DND-41 (cell line): ENCODE data around the gene TMSB15B.
"Not testable (repeated sequence)": the region's sequence is repeated elsewhere in the genome, so short reads cannot be mapped to it uniquely, and the experiment has no call there.

Experiments
- ATAC-seq: fragments of 200-7000 bp; cut with Tn5 transposase; 3 replicates; pipeline ENCODE4 v1.9.1; 2021; ENCODE audit warnings: low read depth; ENCODE audit not compliant: insufficient read depth
- DNase-seq: peaks from one replicate; pipeline ENCODE4 v3.0.0-alpha.2; 2020
- H2AFZ ChIP-seq: 2 replicates; pipeline ENCODE4 v1.6.0; 2012; ENCODE audit warnings: low read depth, low read length
- H3K27ac ChIP-seq: 2 replicates; pipeline ENCODE4 v1.5.1; 2012; ENCODE audit warnings: low read length, inconsistent platforms
- H3K27me3 ChIP-seq: fragments of 200-600 bp; sonication (generic); 2 replicates; pipeline ENCODE4 v1.6.0; 2012; ENCODE audit warnings: low read length, mild to moderate bottlenecking, inconsistent platforms; ENCODE audit not compliant: insufficient read depth, poor library complexity
- H3K36me3 ChIP-seq: 2 replicates; pipeline ENCODE4 v1.5.1; 2012; ENCODE audit warnings: low read length, inconsistent platforms; ENCODE audit not compliant: insufficient read depth
- H3K4me1 ChIP-seq: 2 replicates; pipeline ENCODE4 v1.5.1; 2012; ENCODE audit warnings: mild to moderate bottlenecking, low read length; ENCODE audit not compliant: insufficient read depth
- H3K4me2 ChIP-seq: 2 replicates; pipeline ENCODE4 v1.6.0; 2012; ENCODE audit warnings: mild to moderate bottlenecking, moderate library complexity, low read length, inconsistent platforms; ENCODE audit not compliant: insufficient read depth
- H3K4me3 ChIP-seq, 2 experiments: fragments of 200-600 bp in 1 of 2; shearing (Covaris generic) in 1 of 2; 2 replicates each; pipeline ENCODE4 v1.5.1; 2012 to 2016; ENCODE audit warnings: inconsistent platforms in 2 of 2, low read length in 2 of 2, mild to moderate bottlenecking in 2 of 2, low read depth in 1 of 2, moderate library complexity in 1 of 2
- H3K79me2 ChIP-seq: 2 replicates; pipeline ENCODE4 v1.6.0; 2012; ENCODE audit warnings: low read length, inconsistent platforms; ENCODE audit not compliant: insufficient read depth
- H3K9ac ChIP-seq: 2 replicates; pipeline ENCODE4 v1.6.0; 2012; ENCODE audit warnings: low read depth, mild to moderate bottlenecking, inconsistent platforms, low read length, moderate library complexity
- H3K9me3 ChIP-seq: 2 replicates; pipeline ENCODE4 v1.5.1; 2012; ENCODE audit warnings: low read length, moderate library complexity, mild to moderate bottlenecking, inconsistent platforms; ENCODE audit not compliant: insufficient read depth, severe bottlenecking
- H4K20me1 ChIP-seq: 2 replicates; pipeline ENCODE4 v1.6.0; 2012; ENCODE audit warnings: low read length; ENCODE audit not compliant: insufficient read depth
- CTCF ChIP-seq: IDR thresholded peaks from 2 replicates; pipeline ENCODE4 v1.5.1; 2012; ENCODE audit warnings: borderline replicate concordance, low read length, moderate library complexity, mild to moderate bottlenecking; ENCODE audit not compliant: poor library complexity, severe bottlenecking; ENCODE audit errors: extremely low read depth
- EZH2 ChIP-seq: IDR thresholded peaks from 3 replicates; pipeline ENCODE4 v1.6.1; 2012; ENCODE audit warnings: borderline replicate concordance, low read depth, mild to moderate bottlenecking, moderate library complexity, low read length, inconsistent platforms; ENCODE audit not compliant: severe bottlenecking

The TMSB15B gene

GRCh38 chrX:103927633-103928032 is 34.8 kb upstream of the TMSB15B start:
- no peaks in the 10 kb centered on the region for H3K4me1 ChIP-seq
- H3K27me3 ChIP-seq, result no peaks in the 10 kb centered on the region
- H3K27ac ChIP-seq, result no peak overlapping the region
- TF ChIP-seq CTCF (no peak), EZH2 (no peak)
- H4K20me1 ChIP-seq, result peaks cover 18% of the 10 kb centered on the region
- H3K79me2 ChIP-seq, result peaks cover 37% of the 10 kb centered on the region
- H3K4me3 ChIP-seq, result no peak overlapping the region
- peaks cover 7% of the 10 kb centered on the region; the same call in 1 of the 2 replicates for H3K36me3 ChIP-seq
- no peaks in the 10 kb centered on the region for H3K9me3 ChIP-seq
- ATAC-seq (no peak), DNase-seq (no peak)
- no peak overlapping the region for H3K4me2 ChIP-seq
- H3K9ac ChIP-seq, result no peak overlapping the region
- no peak overlapping the region for H2AFZ ChIP-seq

GRCh38 chrX:103932133-103932532 is 30.3 kb upstream of the TMSB15B start:
- no peak overlapping the region for H2AFZ ChIP-seq
- H3K27ac ChIP-seq, result no peak overlapping the region
- H4K20me1 ChIP-seq, result no peaks in the 10 kb centered on the region
- no peaks in the 10 kb centered on the region for H3K9me3 ChIP-seq
- no peaks in the 10 kb centered on the region for H3K27me3 ChIP-seq
- no peak overlapping the region for H3K4me2 ChIP-seq
- no peak for DNase-seq
- no peak for TF ChIP-seq CTCF
- no peak for TF ChIP-seq EZH2
- peaks cover 8% of the 10 kb centered on the region; the same call in 1 of the 2 replicates for H3K79me2 ChIP-seq
- ATAC-seq, result no peak
- H3K4me1 ChIP-seq, result no peaks in the 10 kb centered on the region
- no peak overlapping the region for H3K4me3 ChIP-seq
- no peak overlapping the region for H3K9ac ChIP-seq
- H3K36me3 ChIP-seq, result peaks cover 11% of the 10 kb centered on the region; the same call in 1 of the 2 replicates

DNA sequence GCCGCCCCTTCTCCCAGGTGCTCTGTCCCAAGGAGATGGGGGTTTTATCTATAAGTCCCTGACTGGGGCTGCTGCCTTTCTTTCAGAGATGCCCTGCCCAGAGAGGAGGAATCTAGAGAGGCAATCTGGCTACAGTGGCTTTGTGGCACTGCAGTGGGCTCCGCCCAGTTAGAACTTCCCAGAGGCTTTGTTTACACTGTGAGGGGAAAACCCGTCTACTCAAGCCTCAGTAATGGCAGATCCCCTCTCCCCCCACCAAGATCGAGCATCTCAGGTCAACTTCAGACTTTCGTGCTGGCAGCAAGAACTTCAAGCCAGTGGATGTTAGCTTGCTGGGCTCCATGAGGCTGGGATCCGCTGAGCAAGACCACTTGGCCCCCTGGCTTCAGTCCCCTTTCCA is 22.2 kb upstream of the TMSB15B start:
- not testable (repeated sequence) for H3K36me3 ChIP-seq, H3K4me1 ChIP-seq, DNase-seq, H3K4me3 ChIP-seq, H2AFZ ChIP-seq, H4K20me1 ChIP-seq, ATAC-seq, H3K9me3 ChIP-seq, H3K27ac ChIP-seq, H3K9ac ChIP-seq, H3K27me3 ChIP-seq, H3K4me2 ChIP-seq, H3K79me2 ChIP-seq

DNA sequence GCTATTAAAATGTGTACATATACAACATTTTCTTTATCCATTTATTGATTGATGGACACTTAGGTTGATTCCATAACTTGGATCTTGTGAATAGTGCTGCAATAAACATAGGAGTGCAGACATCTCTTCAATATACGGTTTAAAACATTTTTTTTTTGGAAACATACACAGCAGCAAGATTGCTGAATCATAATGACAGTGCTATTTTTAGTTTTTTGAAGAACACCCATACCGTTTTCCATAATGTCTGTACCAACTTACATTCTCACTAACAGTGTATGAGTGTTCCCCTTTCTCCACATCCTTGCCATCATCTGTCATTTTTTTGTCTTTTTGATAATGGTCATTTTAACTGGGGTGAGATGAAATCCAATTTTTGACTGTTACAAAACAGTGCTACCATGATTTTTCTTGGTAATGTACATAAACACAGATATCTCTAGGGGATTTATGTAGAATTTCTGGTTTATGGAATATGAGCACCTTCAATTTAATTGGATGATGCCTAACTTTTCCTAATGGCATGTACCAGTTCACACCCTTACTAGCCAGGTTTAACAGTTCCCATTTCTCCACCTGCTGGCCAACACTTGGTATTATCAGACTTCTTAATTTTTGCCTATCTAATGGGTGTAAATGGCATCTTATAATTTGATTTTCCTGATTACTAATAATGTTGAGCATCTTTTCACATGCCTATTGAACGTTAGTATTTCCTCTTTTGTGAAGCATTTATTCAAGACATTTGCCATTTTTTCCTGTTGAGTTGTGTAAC is 21.0 kb upstream of the TMSB15B start:
- Histone ChIP-seq H3K27ac (no peak overlapping the region), H2AFZ (no peak overlapping the region)
- DNase-seq, result no peak

More for the DNA sequence above, 21.0 kb upstream of the TMSB15B start:
- Histone ChIP-seq H3K9me3 (no peaks in the 10 kb centered on the region), H3K4me1 (no peaks in the 10 kb centered on the region), H3K4me3 (no peak overlapping the region), H3K27me3 (no peaks in the 10 kb centered on the region), H3K9ac (no peak overlapping the region), H3K79me2 (peaks cover 8% of the 10 kb centered on the region; the same call in 1 of the 2 replicates), H4K20me1 (no peaks in the 10 kb centered on the region), H3K36me3 (no peaks in the 10 kb centered on the region), H3K4me2 (no peak overlapping the region)
- ATAC-seq, result 0 out of 3 replicates have a peak, but pooled peaks have one; percentile 65
- TF ChIP-seq EZH2, result no peak
- TF ChIP-seq CTCF, result peak; percentile 47
